Measurements from ENCODE around the gene FBXO4.
"Not testable (repeated sequence)": the region's sequence is repeated elsewhere in the genome, so short reads cannot be mapped to it uniquely, and the experiment has no call there.

FBXO4 gene

GRCh38 chr5:41973087-41973486 lies 48.0 kb downstream of the FBXO4 start:
- no peak for TF ChIP-seq JUND (IDR thresholded peaks at IDR 0.05; ENCODE audit: low read depth)
- no peak for DNase-seq (ENCODE audit: low read depth in 1 of 2, low spot score in 1 of 2)
- in situ Hi-C loops (cut with HindIII; ENCODE audit: low pct_unique_long_range_greater_than_20kb, low sequenced_read_pairs), result no loop called here

DNA sequence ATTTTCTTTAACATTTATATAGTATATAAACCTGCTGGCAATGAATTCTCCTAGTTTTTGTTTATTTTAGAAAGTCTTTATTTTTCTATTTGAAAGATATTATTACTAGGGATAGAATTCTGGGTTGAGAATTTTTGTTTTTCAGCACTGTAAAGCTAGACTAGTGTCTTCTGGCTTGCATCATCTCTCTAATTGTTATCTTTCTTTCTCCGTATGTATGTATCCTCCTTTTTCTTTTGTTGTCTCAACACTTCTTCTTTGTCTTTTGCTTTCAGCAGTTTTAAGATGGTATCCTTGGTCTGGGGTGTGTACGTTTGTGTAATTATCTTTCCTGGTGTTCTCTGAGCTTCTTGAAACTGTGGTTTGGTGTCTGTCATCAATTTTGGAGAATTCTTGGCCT lies 48.8 kb downstream of the FBXO4 start:
- in situ Hi-C loops (cut with HindIII; ENCODE audit: low pct_unique_long_range_greater_than_20kb, low sequenced_read_pairs), result no loop called here
- no peak for TF ChIP-seq JUND (IDR thresholded peaks at IDR 0.05; ENCODE audit: low read depth)
- no peak for DNase-seq (ENCODE audit: low read depth in 1 of 2, low spot score in 1 of 2)

DNA sequence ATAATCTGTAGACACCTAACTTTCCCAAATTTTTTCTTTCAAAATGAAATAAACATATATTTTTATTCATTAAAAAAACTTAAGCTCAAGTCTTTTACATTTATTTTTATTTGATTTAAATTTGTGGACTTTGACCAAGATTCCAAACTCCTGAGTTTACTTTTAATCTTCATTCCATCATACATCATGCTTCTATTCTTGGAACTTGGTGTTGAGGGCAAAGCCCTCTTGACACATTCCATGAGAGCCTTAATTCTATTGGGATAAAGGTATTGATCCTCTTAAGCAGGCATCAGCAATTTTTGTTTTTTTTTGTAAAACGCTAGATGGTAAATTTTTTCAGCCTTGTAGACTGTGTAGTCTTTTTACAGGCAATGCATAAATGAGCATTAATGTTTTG lies 53.6 kb downstream of the FBXO4 start:
- in situ Hi-C loops (cut with HindIII; ENCODE audit: low pct_unique_long_range_greater_than_20kb, low sequenced_read_pairs), result no loop called here
- no peak for TF ChIP-seq JUND (IDR thresholded peaks at IDR 0.05; ENCODE audit: low read depth)

DNA sequence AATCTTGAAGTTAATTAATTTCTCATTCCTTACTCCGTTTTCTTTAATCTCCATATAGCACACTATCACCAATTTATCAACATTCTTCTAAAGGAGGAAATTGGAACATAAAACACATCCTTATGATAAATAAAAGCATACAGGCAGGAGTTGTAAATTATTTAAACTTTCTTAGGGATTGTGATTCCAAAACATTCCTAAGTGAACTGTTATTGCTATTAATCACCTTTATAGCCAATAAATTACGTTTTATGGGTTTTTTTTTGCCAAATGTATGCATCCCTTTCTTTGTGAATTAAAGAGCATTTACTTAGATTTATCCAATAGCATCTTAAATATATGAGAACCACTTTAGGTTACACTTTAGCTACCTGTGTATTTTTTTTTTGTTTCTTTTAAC lies 55.3 kb downstream of the FBXO4 start:
- in situ Hi-C loops (cut with HindIII; ENCODE audit: low pct_unique_long_range_greater_than_20kb, low sequenced_read_pairs), result no loop called here
- no peak for TF ChIP-seq JUND (IDR thresholded peaks at IDR 0.05; ENCODE audit: low read depth)
- DNase-seq (ENCODE audit: low read depth in 1 of 2, low spot score in 1 of 2), result no peak

More for the DNA sequence above, 53.6 kb downstream of the FBXO4 start:
- no peak for DNase-seq (ENCODE audit: low read depth in 1 of 2, low spot score in 1 of 2)

DNA sequence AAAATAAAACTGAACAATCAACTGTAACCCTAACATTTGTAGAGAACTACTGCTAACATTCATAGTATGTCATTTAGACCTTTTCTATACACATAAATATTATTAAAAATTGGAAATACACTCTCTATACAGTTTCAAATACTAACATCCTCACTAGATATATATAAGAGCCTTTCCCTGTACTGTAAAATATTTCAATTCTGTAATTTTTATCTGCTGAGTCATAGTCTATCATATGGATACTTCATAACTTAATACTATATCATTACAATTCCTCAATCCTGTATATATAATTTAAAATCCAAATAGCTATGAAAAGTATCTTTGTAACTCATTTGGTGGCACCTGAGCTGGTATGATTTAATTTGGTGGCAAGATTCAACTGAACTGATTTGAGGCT lies 55.8 kb downstream of the FBXO4 start:
- no peak for DNase-seq (ENCODE audit: low read depth in 1 of 2, low spot score in 1 of 2)
- TF ChIP-seq JUND (IDR thresholded peaks at IDR 0.05; ENCODE audit: low read depth), result no peak
- in situ Hi-C loops (cut with HindIII; ENCODE audit: low pct_unique_long_range_greater_than_20kb, low sequenced_read_pairs), result no loop called here

DNA sequence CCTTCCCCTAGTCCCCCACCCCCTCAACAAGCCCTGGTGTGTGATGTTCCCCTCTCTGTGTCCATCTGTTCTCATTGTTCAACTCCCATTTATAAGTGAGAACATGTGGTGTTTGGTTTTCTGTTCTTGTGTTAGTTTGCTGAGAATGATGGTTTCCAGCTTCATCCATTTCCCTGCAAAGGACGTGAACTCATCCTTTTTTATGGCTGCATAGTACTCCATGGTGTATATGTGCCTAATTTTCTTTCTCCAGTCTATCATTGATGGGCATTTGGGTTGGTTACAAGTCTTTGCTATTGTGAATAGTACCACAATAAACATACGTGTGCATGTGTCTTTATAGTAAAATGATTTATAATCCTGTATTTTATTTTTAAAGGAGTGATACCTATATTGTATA lies 57.8 kb downstream of the FBXO4 start:
- DNase-seq (ENCODE audit: low read depth in 1 of 2, low spot score in 1 of 2); in situ Hi-C loops (cut with HindIII; ENCODE audit: low pct_unique_long_range_greater_than_20kb, low sequenced_read_pairs): not testable (repeated sequence)

DNA sequence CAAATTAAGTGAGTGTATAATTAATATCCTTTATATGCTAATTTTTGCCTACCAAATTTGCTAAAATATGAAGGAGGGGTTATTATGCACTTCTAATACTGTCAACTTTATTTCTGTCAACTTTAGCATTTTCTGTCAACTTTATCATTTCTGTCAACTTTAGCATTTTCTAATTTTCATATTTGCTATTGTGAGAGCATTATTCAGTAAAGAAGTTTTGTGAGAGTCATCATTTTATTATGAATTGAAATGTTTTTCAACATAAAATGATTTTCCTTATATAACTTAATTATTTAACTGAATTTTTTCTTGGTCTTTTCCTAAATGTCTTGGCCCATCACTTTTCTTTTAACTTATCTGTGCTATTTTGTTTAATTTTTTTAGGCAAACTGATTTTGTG lies 58.2 kb downstream of the FBXO4 start:
- no peak for DNase-seq (ENCODE audit: low read depth in 1 of 2, low spot score in 1 of 2)
- in situ Hi-C loops (cut with HindIII; ENCODE audit: low pct_unique_long_range_greater_than_20kb, low sequenced_read_pairs), result no loop called here
- no peak for TF ChIP-seq JUND (IDR thresholded peaks at IDR 0.05; ENCODE audit: low read depth)

DNA sequence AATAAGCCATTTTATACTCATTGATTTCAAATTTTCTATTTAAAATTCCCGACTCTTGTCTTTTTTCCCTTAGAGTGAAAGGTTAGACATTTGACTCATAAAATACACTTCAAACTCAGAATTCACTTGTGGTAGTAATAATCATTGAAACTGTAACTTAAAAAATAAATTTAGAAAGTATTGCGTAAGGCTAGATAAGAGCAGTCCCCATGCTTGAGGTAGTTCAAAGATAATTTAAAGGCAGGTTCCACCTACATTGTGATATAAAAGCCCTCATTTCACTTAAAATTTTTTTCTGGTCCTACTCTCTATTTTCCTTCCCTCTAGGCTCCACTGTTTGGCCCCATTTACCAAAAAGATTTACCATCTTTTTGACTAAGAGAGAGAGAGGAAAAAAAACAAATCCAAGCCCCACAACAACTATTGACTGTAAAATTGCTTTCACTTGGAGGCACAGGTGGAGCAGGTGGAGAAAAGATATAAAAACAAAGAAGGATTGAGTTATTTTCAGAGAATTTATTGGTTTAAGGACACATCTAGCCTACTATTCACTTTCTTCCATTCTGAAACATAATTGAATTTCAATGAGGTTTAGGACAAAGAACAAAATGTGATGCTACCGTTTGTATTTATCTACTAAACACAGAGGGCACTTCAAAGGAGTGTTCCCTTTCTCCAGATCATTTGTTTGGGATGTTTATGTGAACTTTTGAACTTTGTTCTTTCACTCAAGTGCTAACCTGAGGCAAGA lies 61.0 kb downstream of the FBXO4 start:
- DNase-seq (ENCODE audit: low read depth in 1 of 2, low spot score in 1 of 2), result no peak
- TF ChIP-seq JUND (IDR thresholded peaks at IDR 0.05; ENCODE audit: low read depth), result no peak
- in situ Hi-C loops (cut with HindIII; ENCODE audit: low pct_unique_long_range_greater_than_20kb, low sequenced_read_pairs), result no loop called here
